Panc1 (cell line): Measurements from ENCODE around the gene PTK6.

Experiments used
- CTCF ChIP-seq: fragments of 450-650 bp; IDR thresholded peaks from 2 replicates; pipeline ENCODE4 v1.5.1; 2017; ENCODE audit warnings: mild to moderate bottlenecking
- POLR2AphosphoS5 ChIP-seq: IDR thresholded peaks from 2 replicates; pipeline ENCODE4 v1.6.1; 2012; ENCODE audit warnings: mild to moderate bottlenecking, low read depth, low read length, moderate library complexity
- SIN3A ChIP-seq: IDR thresholded peaks from 2 replicates; pipeline ENCODE4 v1.6.1; 2012; ENCODE audit warnings: low read depth, mild to moderate bottlenecking, low read length, moderate library complexity, borderline replicate concordance; ENCODE audit not compliant: insufficient read depth
- TCF7L2 ChIP-seq: IDR thresholded peaks from 2 replicates; pipeline ENCODE4 v1.6.1; 2011; ENCODE audit warnings: mild to moderate bottlenecking, low read depth, low read length, inconsistent platforms
- TF ChIP-seq, protein P1 (sequence below), 2 experiments: IDR thresholded peaks; 2 replicates each; pipeline ENCODE4 v1.6.1; 2011 to 2012; ENCODE audit warnings: low read depth in 2 of 2, control low read depth in 1 of 2, low read length in 1 of 2, mild to moderate bottlenecking in 1 of 2, moderate library complexity in 1 of 2; ENCODE audit not compliant: insufficient read depth in 1 of 2

DNA sequence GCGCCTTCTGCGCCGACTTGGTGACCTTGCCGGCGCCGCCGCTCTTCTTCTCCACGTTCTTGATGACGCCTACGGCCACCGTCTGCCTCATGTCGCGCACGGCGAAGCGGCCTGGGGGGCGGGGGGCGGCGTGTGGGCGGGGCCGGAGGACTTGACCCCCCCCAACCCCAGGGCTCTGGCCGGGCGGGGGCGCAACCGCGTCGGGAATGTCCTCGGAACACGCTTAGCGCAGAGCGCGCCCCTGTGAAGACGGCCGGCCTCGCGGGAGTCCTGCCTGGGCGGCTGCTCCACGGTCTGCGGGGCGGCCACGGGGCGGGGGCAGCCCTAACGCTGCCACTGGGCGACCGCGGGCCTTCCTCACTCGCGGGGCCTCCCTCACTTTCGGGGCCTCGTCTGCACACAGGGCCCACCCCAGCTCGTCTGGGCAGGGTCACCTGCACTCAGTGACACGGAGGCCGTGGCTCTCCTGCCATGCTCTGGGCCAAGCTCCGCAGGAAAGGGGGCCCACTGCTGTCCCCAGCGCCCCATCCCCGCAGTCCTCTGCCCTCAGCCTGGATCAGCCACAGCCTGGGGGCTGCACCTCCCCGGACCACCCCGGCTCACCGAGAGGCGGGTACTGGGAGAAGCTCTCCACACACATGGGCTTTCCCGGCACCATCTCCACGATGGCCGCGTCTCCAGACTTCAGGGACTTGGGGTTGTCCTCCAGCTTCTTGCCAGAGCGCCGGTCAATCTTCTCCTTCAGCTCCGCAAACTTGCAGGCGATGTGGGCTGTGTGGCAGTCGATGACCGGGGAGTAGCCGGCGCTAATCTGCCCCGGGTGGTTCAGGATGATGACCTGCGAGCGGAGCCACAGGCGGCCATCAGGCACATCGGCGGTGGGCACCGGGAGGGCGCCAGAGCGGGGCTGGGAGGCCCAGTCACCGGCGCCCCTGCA lies 48.6 kb downstream of the PTK6 start:
- TF ChIP-seq CTCF (no peak), POLR2AphosphoS5 (no peak), TCF7L2 (no peak), SIN3A (no peak)
- TF ChIP-seq, protein P1, sequence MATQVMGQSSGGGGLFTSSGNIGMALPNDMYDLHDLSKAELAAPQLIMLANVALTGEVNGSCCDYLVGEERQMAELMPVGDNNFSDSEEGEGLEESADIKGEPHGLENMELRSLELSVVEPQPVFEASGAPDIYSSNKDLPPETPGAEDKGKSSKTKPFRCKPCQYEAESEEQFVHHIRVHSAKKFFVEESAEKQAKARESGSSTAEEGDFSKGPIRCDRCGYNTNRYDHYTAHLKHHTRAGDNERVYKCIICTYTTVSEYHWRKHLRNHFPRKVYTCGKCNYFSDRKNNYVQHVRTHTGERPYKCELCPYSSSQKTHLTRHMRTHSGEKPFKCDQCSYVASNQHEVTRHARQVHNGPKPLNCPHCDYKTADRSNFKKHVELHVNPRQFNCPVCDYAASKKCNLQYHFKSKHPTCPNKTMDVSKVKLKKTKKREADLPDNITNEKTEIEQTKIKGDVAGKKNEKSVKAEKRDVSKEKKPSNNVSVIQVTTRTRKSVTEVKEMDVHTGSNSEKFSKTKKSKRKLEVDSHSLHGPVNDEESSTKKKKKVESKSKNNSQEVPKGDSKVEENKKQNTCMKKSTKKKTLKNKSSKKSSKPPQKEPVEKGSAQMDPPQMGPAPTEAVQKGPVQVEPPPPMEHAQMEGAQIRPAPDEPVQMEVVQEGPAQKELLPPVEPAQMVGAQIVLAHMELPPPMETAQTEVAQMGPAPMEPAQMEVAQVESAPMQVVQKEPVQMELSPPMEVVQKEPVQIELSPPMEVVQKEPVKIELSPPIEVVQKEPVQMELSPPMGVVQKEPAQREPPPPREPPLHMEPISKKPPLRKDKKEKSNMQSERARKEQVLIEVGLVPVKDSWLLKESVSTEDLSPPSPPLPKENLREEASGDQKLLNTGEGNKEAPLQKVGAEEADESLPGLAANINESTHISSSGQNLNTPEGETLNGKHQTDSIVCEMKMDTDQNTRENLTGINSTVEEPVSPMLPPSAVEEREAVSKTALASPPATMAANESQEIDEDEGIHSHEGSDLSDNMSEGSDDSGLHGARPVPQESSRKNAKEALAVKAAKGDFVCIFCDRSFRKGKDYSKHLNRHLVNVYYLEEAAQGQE (IDR thresholded peaks at IDR 0.05; ENCODE audit: insufficient read depth in 1 of 2, low read depth in 2 of 2, low read length in 1 of 2), result no peak
